ENCODE results near the gene HOXC5. TPM values are rescaled to one million over a fixed set of nuclear protein-coding genes. Genes with fewer than 3 reads are reported as not detected.

Gene HOXC5
- total RNA-seq, 1 donor from 2014 or later: 0.50 TPM

- Histone ChIP-seq H3K27me3 (ENCODE audit: control insufficient read depth, insufficient read depth, low read length) (peaks cover 30% of the 10 kb centered on the region), H3K36me3 (ENCODE audit: control insufficient read depth, insufficient read depth, low read length) (no peaks in the 10 kb centered on the region), H3K4me3 (ENCODE audit: low read depth, low read length) (no peak overlapping the region)
- no peak for DNase-seq (ENCODE audit: low read depth)
- no peak for TF ChIP-seq CTCF (IDR thresholded peaks at IDR 0.05; ENCODE audit: insufficient read depth, low read length, poor library complexity, severe bottlenecking)
Measured at GRCh38 chr12:54049108-54049507, 16.3 kb downstream of the HOXC5 start.

GRCh38 chr12:54050482-54050810 lies 17.6 kb downstream of the HOXC5 start:
- peaks cover 30% of the 10 kb centered on the region for H3K27me3 ChIP-seq (ENCODE audit: control insufficient read depth, insufficient read depth, low read length)
- no peak for DNase-seq (ENCODE audit: low read depth)
- TF ChIP-seq CTCF (IDR thresholded peaks at IDR 0.05; ENCODE audit: insufficient read depth, low read length, poor library complexity, severe bottlenecking): no peak
- H3K36me3 ChIP-seq (ENCODE audit: control insufficient read depth, insufficient read depth, low read length): no peaks in the 10 kb centered on the region
- no peak overlapping the region for H3K4me3 ChIP-seq (ENCODE audit: low read depth, low read length)

- H3K4me3 ChIP-seq (ENCODE audit: low read depth, low read length): no peak overlapping the region
- DNase-seq (ENCODE audit: low read depth): no peak
Measured at GRCh38 chr12:54051026-54051842, 18.4 kb downstream of the HOXC5 start.

GRCh38 chr12:54051874-54052437 lies 19.1 kb downstream of the HOXC5 start:
- Histone ChIP-seq H3K27me3 (ENCODE audit: control insufficient read depth, insufficient read depth, low read length) (peaks cover 22% of the 10 kb centered on the region), H3K4me3 (ENCODE audit: low read depth, low read length) (no peak overlapping the region), H3K36me3 (ENCODE audit: control insufficient read depth, insufficient read depth, low read length) (no peaks in the 10 kb centered on the region)
- no peak for TF ChIP-seq CTCF (IDR thresholded peaks at IDR 0.05; ENCODE audit: insufficient read depth, low read length, poor library complexity, severe bottlenecking)
- no peak for DNase-seq (ENCODE audit: low read depth)

More at GRCh38 chr12:54051026-54051842, 18.4 kb downstream of the HOXC5 start:
- no peaks in the 10 kb centered on the region for H3K36me3 ChIP-seq (ENCODE audit: control insufficient read depth, insufficient read depth, low read length)
- H3K27me3 ChIP-seq (ENCODE audit: control insufficient read depth, insufficient read depth, low read length): peaks cover 27% of the 10 kb centered on the region
- no peak for TF ChIP-seq CTCF (IDR thresholded peaks at IDR 0.05; ENCODE audit: insufficient read depth, low read length, poor library complexity, severe bottlenecking)

DNA sequence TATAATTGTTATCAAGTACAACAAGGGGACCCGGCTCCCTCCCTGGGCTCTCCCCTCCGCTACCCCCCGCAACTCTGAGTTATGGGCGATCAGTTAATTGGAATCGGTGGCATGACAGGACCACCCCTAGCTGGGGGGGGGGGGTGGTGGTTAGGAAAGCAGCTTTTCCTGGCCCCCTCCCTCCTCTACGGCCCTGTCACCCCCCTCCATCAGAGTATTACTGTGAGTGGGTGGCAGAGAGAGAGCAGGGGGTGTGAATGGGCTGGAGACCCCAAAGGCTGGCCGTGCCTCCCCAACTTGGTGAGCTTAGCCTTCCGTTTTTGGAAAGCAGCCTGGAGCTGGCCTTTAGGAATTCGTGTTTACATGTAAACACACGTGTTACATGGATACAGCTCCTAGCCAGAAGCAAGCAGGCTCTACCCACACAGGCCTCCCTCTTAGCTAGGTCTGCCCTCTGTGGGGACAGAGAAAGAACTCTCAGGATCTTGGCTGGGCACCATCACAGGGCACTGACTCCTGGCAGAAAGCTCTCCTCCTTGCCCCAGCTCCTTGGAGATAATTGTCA lies 19.7 kb downstream of the HOXC5 start:
- H3K4me3 ChIP-seq (ENCODE audit: low read depth, low read length): no peak overlapping the region
- no peak for TF ChIP-seq CTCF (IDR thresholded peaks at IDR 0.05; ENCODE audit: insufficient read depth, low read length, poor library complexity, severe bottlenecking)
- H3K27me3 ChIP-seq (ENCODE audit: control insufficient read depth, insufficient read depth, low read length): peaks cover 17% of the 10 kb centered on the region
- no peaks in the 10 kb centered on the region for H3K36me3 ChIP-seq (ENCODE audit: control insufficient read depth, insufficient read depth, low read length)
- no peak for DNase-seq (ENCODE audit: low read depth)
